CD1c-positive myeloid dendritic cell (primary cell): ENCODE results near the gene TMEM225B.
"Not testable (repeated sequence)": the region's sequence is repeated elsewhere in the genome, so short reads cannot be mapped to it uniquely, and the experiment has no call there.

Experiments
- DNase-seq: peaks from one replicate; pipeline ENCODE4 v3.0.0-alpha.2; 2016; ENCODE audit errors: extremely low spot score

TMEM225B gene, protein sequence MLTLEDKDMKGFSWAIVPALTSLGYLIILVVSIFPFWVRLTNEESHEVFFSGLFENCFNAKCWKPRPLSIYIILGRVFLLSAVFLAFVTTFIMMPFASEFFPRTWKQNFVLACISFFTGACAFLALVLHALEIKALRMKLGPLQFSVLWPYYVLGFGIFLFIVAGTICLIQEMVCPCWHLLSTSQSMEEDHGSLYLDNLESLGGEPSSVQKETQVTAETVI

DNA sequence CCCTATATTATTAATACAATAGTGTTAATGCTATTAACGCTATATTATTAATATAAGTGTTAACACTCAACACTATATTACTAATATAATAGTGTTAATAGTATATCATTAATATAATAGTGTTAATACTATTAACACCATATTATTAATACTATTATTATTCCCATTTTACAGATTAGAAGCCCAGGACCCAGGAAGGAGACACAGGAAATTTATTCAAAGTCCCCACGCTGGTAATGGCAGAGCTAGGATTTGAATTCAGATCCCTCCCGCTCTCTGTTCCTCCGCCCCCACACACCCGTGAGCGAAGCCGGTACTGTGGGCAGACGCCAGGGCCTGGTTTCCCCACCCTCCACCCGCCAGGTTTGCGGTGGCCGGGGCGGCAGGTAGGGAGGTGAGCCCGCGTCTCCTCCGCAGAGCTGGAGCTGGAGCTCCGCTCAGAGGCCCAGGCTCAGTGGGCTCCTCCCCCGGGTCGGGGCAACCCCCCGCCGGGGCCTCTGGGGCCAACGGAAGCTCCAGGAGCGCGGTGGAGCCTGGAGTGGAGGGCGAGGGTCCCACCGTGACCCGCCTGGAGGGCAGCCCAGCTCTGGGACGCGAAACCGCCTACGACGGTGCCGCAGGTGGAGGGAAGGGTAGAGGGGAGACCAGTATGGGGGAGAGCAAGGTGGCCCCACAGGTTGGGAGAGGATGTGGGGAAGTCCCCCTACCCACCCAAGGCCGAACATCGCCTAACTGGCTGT is at the start of gene TMEM225B:
Gene TMEM225B, plus strand, starts transcription at position 506 of the 740 bp plus-strand sequence. CDS start 6,122 bp downstream, outside the sequence.
- no peak for DNase-seq

DNA sequence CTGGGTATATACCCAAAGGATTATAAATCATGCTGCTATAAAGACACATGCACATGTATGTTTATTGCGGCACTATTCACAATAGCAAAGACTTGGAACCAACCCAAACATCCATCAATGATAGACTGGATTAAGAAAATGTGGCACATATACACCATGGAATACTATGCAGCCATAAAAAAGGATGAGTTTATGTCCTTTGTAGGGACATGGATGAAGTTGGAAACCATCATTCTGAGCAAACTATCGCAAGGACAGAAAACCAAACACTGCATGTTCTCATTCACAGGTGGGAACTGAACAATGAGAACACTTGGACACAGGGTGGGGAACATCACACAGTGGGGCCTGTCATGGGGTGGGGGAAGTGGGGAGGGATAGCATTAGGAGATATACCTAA is 48.5 kb upstream of the TMEM225B start:
- not testable (repeated sequence) for DNase-seq

DNA sequence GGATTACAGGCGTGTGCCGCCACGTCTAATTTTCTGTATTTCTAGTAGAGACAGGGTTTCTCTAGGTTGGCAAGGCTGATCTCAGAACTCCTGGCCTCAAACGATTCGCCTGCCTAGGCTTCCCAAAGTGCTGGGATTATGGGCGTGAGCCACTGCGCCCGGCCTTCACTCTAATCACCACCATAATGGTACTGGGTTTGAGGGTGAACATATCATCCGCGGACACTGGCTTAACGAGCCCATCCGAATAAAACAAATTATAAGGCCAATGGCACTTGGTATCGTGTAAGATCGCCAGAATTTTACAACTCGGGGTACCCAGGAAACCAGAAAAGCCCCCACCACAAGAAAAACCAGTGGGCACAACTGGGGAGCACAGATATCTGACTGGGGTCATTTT is 46.7 kb upstream of the TMEM225B start:
- no peak for DNase-seq

DNA sequence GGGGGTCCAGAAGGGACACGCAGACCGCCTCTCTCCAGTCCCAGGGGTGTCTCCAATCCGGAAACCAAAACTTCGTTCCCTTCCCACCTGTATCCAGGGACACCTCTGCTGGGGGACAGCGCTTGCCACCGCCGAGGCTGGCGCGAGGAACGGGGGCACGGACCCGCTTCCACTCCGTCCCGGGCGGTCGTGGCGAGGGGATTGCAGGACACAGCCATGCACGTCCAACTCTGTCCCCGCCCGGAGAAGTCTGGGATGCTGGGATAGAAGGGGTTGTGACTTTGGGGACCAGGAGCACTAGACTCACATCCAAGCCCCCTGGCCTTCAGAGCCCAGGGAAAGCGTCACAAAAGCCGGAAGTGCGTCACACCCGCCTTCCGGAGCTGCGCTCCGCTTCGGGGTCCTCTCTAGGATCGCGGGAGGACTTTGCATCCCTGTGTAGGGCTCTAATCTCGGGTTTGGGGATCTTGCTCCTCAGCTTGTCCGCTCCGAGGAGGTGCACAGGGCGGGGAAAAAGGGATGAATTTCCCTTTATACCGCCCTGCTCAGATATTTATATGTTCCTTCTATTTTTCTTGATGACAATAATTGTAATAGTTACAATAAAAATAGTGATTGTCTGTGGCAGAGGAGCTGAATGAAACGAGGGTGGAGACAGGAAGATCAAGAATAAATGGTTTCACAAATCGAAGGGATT is 46.2 kb upstream of the TMEM225B start, which contains the start of gene FAM200A:
Gene FAM200A, minus strand, starts transcription at position 348 of the 697 bp plus-strand sequence. CDS start 3,707 bp downstream, outside the sequence.
- peak; percentile 90 for DNase-seq

DNA sequence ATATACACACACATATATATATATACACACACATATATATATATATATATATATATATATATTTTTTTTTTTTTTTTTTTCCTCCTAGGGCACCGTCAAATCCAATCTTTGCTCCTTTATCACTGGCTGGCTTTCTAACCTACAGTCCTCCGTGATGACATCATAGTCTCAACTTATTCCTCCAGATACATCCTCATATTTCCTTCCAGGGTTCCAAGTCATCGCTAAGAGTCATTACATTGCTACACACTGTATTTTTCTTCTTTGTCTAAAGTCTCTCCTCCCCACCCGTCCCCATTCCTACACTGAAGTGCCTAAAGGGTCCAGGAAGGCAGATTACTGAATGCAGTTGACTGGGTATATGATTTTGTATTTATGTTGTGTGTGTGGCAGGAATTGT is 45.0 kb upstream of the TMEM225B start:
- no peak for DNase-seq

- DNase-seq: peak; percentile 24
These were observed 43.1 kb upstream of the TMEM225B start for GRCh38 chr7:99554939-99555338.

DNA sequence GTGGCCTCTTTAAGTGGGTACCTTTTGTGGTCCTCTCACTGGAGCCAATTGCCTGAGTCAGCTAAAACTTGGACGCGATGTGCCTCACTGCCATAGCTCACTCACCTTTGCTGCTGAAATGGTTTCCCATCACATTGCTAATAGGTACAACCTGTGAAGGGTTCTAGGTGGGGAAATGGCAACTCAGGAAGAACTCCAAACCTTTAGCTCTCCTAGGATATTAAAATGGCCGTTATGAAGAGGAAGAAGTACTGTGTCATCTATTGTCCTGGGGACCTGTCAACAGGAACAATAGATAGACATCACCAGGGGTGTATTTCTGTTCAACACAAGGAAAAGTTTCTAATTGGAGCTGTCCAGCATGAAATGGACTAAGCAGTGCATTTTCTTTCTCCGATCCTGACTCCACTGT is 40.9 kb upstream of the TMEM225B start:
- no peak for DNase-seq

GRCh38 chr7:99557940-99558305 is 40.1 kb upstream of the TMEM225B start:
- no peak for DNase-seq

DNA sequence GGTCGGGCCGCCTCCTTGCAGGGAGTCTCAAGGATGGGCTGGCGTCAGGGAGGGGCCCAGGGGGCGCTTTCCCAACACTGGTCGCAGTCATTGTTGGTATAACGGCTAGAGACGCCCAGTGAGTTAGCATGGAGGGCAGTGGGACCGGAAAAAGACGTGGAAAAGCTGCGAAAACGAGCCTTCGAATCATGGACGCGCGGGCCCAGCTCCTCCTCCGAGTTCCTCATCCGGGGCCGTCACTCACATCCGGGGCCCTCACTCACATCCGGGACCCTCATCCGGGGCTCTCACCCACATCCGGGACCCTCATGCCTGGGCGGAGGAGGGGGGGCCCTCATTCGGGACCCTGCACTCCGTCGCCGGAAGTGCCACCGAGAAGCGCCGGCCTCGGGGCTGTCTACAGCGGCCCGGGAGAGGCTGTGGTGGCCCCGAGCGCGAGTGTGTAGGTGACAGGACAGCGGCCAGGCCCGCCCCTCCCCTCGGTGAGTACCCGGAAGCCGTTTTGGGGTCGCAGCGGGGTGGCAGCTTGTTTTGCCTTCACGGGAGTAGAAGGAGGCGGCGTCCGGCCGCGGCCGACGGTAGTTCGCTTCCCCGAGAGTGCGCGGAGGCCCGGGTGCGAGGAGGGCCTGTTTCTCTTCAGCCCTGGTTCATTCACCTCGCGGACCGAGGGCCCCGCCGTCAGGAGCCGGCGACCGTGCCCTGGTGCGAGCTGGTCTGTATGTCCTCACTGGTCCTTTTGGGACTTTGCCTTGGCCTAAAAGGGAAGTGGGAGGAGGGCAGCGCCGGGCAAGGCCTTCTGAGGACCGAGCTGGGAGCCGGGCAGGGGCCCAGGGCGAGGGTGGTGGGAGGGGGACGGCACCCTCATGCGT is 39.5 kb upstream of the TMEM225B start, which contains the start of gene ZNF655:
Gene ZNF655, plus strand, starts transcription at position 337 of the 869 bp plus-strand sequence. CDS start 1,918 bp downstream, outside the sequence.
- DNase-seq: peak; percentile 95

DNA sequence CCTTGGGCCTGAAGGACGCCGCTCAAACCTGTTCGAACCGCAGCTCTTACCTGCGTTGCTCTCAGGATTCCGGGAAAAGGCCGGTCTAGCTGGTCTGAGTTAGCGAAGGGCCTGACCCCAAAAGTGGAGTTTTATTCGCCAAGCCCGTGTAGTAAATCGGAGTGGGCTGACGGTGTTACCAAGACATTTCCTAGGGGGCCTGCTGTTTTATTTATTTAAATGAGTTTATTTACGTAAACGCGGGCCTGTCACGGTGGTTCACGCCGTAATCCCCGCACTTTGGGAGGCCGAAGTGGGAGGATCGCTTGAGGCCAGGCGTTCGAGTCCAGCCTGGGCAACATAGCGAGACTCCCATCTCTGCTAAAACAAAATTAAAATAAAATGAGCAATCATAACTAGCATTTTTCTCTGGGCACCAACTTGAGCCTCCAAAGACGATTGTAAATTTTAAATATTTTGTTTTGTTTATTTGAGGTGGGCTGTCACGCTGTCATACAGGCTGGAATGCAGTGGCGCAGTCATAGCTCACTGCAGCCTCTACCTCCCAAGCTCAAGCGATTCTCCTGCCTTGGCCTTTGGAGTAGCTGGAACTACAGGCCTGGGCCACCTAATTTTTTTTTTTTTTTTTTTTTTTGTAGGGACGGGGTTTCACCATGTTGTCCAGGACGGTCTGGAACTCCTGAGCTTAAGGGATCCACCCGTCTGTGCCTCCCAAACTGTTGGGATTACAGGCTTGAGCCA is 38.7 kb upstream of the TMEM225B start:
- DNase-seq: no peak

DNA sequence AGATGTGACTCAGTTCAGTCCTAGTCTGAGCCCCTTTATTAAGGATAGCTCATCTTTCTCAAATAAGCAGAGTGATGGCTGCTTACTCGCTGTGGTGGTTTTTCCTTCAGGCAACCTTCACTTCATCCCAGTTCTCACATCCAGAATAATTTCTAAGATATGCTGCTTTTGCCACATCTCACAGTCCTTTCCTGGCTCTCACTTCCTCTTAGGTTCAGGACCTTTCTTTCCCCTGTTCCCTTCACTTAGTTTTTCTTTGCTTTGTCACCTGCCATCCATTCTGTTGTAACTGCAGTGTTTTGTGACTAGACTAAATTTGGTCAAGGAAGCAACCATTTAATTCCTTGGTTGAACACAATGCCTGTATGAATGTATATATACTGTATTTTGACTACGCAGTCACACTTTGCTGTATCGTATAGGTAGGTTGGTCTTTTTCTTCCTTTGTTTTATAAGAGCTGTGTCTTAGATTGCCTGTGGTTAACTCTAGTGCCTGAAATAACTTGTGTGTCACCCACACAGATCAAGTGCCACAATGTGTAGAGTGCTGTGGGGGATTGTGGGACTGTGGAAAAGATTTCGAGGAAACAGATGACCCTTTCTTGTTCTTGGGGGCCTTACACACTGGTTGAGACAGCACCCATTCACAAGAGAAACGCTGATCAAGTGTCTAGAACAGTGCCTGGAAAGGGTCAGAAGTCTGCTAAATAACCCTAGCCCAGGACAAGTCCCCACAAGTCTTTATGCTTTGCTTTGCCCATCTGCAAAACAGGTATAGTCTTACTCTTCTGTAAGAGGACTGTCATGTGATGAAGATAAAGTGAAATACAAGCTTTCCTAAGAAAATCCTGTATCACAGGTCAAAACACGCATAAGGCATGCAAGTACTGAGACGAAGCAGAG is 37.0 kb upstream of the TMEM225B start:
- DNase-seq: no peak

DNA sequence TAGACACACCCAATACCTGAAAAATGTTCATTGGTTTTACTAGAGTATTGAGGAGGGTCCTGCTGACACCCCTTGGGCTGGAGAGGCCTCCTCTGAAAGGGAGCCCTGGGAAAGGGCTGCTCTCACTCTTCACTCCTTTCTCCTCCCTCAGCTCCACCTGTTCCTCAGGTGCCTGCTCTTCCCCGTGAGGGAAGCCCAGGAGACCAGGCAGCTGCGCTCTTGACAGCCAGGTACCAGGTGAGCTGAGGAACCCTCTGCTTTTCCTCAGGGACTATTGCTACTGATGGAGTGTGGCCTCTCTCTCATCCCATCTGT is 36.4 kb upstream of the TMEM225B start:
- DNase-seq: no peak

DNA sequence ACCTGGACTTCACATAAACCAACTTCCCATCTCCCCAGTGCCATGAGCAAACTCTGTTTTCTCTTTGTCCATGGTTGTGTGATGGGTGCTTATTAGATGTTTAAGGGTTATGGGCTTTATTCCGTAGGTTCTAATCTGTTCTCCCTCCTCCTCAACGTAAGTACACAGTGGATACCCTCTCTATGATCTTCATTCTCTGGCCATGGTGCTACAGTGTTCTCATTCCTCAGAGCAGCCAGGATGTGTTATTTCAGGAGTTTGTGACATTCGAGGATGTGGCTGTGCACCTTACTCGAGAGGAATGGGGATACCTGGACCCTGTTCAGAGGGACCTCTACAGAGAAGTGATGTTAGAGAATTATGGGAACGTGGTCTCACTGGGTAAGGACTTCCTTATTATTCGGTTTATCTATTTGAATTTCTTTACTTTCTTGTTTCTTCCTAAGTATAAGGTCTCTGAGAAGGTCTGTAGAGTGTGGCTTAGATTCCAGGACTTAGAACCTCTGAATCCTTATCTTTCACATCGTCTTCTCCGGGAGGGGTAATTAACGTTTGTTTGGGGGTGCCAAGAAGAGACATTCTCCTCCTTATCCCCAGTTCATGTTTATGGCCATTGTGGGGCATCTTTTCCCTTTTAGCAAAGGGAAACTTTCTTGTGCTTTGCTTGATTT is 35.8 kb upstream of the TMEM225B start:
- DNase-seq: no peak

DNA sequence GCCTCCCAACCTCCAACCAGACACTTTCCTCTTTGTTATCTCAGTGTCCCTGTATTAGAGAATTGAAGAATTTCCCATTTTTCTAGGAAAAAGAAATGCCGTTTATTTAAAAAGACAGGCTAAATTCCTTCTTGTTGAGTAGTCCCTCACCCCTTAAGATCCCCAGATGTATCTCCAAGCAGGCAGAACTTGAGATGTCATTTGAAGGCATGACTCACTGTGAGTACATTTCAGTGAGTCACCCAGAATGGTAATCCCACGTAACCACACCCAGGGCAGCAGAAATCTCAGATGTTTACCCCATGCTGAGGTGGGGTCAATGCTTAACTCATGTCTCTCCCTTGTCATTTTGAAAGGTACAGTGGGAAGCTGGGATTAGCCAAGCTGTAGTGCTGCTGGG is 35.2 kb upstream of the TMEM225B start:
- peak; percentile 73 for DNase-seq

DNA sequence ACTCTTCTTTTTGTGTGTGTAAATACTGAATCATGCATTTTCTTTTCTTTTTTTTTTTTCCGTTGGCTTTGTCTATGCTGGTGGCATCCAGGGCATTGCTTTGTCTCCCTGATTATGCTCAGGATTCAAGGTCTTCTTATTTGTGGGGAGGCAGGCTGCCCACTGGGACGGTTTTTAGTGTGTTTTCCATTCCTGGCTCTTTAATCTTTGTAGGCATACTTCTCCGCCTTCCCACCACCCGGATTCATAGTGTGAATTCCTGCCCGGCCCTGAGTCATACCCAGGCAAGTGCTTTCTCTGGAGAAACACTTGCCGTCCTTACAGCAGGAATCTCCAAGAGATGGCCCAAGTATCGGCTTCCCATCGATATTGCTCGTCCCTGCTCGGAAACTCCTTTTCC is 34.4 kb upstream of the TMEM225B start:
- no peak for DNase-seq

GRCh38 chr7:99568770-99569169 is 29.3 kb upstream of the TMEM225B start:
- not testable (repeated sequence) for DNase-seq

GRCh38 chr7:99571768-99572167 is 26.3 kb upstream of the TMEM225B start:
- no peak for DNase-seq

DNA sequence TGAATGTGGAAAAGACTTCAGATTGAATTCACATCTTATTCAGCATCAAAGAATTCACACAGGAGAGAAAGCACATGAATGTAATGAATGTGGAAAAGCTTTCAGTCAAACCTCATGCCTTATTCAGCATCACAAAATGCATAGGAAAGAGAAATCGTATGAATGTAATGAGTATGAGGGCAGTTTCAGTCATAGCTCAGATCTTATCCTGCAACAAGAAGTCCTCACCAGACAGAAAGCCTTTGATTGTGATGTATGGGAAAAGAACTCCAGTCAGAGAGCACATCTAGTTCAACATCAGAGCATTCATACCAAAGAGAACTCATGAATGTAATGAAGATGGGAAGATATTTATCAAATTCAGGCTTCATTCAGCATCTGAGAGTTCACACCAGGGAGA is 24.8 kb upstream of the TMEM225B start:
- no peak for DNase-seq

DNA sequence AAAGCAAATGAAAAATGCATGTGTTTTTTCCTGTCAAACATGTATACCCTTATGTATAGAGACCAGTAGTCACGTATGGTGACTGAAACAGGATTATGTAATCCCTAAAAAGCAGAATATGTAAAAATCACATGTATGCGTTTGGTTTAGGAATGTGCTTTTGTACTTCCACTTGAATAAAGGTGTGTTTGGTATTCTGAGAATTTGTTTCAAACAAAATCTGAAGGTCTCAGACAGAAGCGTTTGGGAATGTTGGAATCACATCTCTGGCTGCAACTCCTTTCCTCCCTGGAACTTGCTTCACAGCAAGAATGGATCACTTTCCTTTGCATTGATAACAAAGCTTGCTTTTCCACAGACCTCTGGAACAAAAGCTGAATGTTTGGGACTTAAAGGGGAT is 21.8 kb upstream of the TMEM225B start:
- DNase-seq: no peak
